ENCODE data around the gene SIRPA. TPM values are rescaled to one million over a fixed set of nuclear protein-coding genes. Genes with fewer than 3 reads are reported as not detected.

SIRPA gene
- total and polyA plus RNA-seq, 2 of the 8 experiments (the other 6 are each of a cell fraction or from before 2014, with no cell fraction given): 3.9 to 4.3 TPM

- TF ChIP-seq CBX5 (IDR thresholded peaks at IDR 0.05; ENCODE audit: low read depth, low read length) (no peak), EZH2 (IDR thresholded peaks at IDR 0.05; ENCODE audit: low read depth, low read length, severe bottlenecking) (no peak), CBX8 (IDR thresholded peaks at IDR 0.05; ENCODE audit: borderline replicate concordance, low read depth, low read length) (no peak), HDAC6 (IDR thresholded peaks at IDR 0.05; ENCODE audit: low read depth, low read length) (no peak), CEBPB (IDR thresholded peaks at IDR 0.05; ENCODE audit: low read depth, low read length) (no peak), HDAC2 (IDR thresholded peaks at IDR 0.05; ENCODE audit: borderline replicate concordance in 1 of 2, low read depth in 2 of 2, low read length in 2 of 2) (no peak), SRF (IDR thresholded peaks at IDR 0.05; ENCODE audit: low read depth, low read length) (no peak), TAF7 (optimal IDR thresholded peaks at IDR 0.05; ENCODE audit: borderline replicate concordance, low read depth, low read length) (no peak), JUN (IDR thresholded peaks at IDR 0.05; ENCODE audit: low read depth, low read length) (no peak)
Observed at GRCh38 chr20:1934721-1935573, 39.7 kb downstream of the SIRPA start (continued).
